Measurements from ENCODE around the gene KRT6A. TPM values are rescaled to one million over a fixed set of nuclear protein-coding genes. Genes with fewer than 3 reads are reported as not detected.

The KRT6A gene
- total RNA-seq, 4 donors from 2014 or later, result 0.27 TPM; not detected in 3

GRCh38 chr12:52441320-52441911 lies 51.6 kb downstream of the KRT6A start:
- no peak overlapping the region for H3K27ac ChIP-seq
- TF ChIP-seq CTCF (IDR thresholded peaks at IDR 0.05), result no peak
- TF ChIP-seq POLR2A (IDR thresholded peaks at IDR 0.05), result no peak
- H3K27me3 ChIP-seq, result no peaks in the 10 kb centered on the region
- intact Hi-C loops (cut with DNase I), result no loop called here
- no peaks in the 10 kb centered on the region for H3K36me3 ChIP-seq
- no peak overlapping the region for H3K4me3 ChIP-seq (replicated peaks in 1 of 3)
- H3K4me1 ChIP-seq, result no peaks in the 10 kb centered on the region
- no peak for DNase-seq
- 71 to 77% methylated on average over 9 of the region's 9 CpGs for WGBS, 2 donors
- H3K9me3 ChIP-seq, result no peaks in the 10 kb centered on the region

- H3K9me3 ChIP-seq, result no peaks in the 10 kb centered on the region
- no peaks in the 10 kb centered on the region for H3K36me3 ChIP-seq
- no peaks in the 10 kb centered on the region for H3K27me3 ChIP-seq
- WGBS, 2 donors, result 96 to 98% methylated on average over 5 of the region's 5 CpGs
- H3K4me1 ChIP-seq, result no peaks in the 10 kb centered on the region
- DNase-seq, result no peak
- no peak overlapping the region for H3K27ac ChIP-seq
- intact Hi-C loops (cut with DNase I), result no loop called here
- TF ChIP-seq CTCF (IDR thresholded peaks at IDR 0.05) (no peak), POLR2A (IDR thresholded peaks at IDR 0.05) (no peak)
- no peak overlapping the region for H3K4me3 ChIP-seq (replicated peaks in 1 of 3)
Measured at GRCh38 chr12:52440821-52441319, 52.2 kb downstream of the KRT6A start.

DNA sequence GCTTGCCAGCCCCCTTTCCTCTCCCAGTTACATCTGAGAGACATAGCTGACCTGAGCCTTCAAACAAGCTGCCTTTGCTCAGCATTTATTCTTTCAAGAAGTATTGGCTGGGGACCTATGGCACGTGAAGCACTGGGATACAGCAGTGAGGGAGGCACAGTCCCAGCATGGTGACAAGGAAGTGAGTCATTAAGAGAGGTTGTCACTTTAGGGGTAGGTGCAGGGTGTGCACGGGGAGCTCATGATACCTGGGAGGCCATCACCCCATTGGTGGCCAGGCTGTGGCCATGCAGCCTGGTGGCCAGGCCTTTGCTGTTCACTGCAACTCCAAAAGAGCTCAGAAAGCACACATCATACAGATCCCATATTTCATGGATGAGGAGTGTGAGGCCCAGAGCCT lies 53.2 kb downstream of the KRT6A start:
- no peak overlapping the region for H3K27ac ChIP-seq
- H3K27me3 ChIP-seq, result no peaks in the 10 kb centered on the region
- no peak overlapping the region for H3K4me3 ChIP-seq (replicated peaks in 1 of 3)
- WGBS, 2 donors, result 62 to 67% methylated on average over 2 of the region's 2 CpGs
- no peak for DNase-seq
- H3K9me3 ChIP-seq, result no peaks in the 10 kb centered on the region
- H3K36me3 ChIP-seq, result no peaks in the 10 kb centered on the region
- intact Hi-C loops (cut with DNase I), result no loop called here
- H3K4me1 ChIP-seq, result no peaks in the 10 kb centered on the region
- no peak for TF ChIP-seq CTCF (IDR thresholded peaks at IDR 0.05)
- TF ChIP-seq POLR2A (IDR thresholded peaks at IDR 0.05), result no peak

- Histone ChIP-seq H3K27ac (no peak overlapping the region), H3K4me3 (replicated peaks in 1 of 3) (no peak overlapping the region), H3K4me1 (no peaks in the 10 kb centered on the region), H3K27me3 (no peaks in the 10 kb centered on the region), H3K36me3 (no peaks in the 10 kb centered on the region), H3K9me3 (no peaks in the 10 kb centered on the region)
- no peak for DNase-seq
- 79 to 89% methylated on average over 4 to 8 of the region's 8 CpGs for WGBS, 2 donors
- no peak for TF ChIP-seq CTCF (IDR thresholded peaks at IDR 0.05)
- TF ChIP-seq POLR2A (IDR thresholded peaks at IDR 0.05), result no peak
- intact Hi-C loops (cut with DNase I), result no loop called here
Measured at GRCh38 chr12:52439420-52439819, 53.6 kb downstream of the KRT6A start.

- no peak for TF ChIP-seq POLR2A (IDR thresholded peaks at IDR 0.05)
- TF ChIP-seq CTCF (IDR thresholded peaks at IDR 0.05), result no peak
- Histone ChIP-seq H3K9me3 (no peaks in the 10 kb centered on the region), H3K27ac (no peak overlapping the region), H3K27me3 (no peaks in the 10 kb centered on the region), H3K4me3 (replicated peaks in 1 of 3) (no peak overlapping the region), H3K36me3 (no peaks in the 10 kb centered on the region), H3K4me1 (no peaks in the 10 kb centered on the region)
- DNase-seq, result no peak
- intact Hi-C loops (cut with DNase I), result no loop called here
- 74 to 82% methylated on average over 7 to 8 of the region's 8 CpGs for WGBS, 2 donors
Measured at GRCh38 chr12:52438305-52439301, 54.5 kb downstream of the KRT6A start.
